Measurements from ENCODE around the gene MTMR3.

Gene MTMR3

GRCh38 chr22:29873943-29874342 is 9.0 kb upstream of the MTMR3 start:
- Histone ChIP-seq H3K36me3 (no peaks in the 10 kb centered on the region), H3K27me3 (no peaks in the 10 kb centered on the region), H3K9me3 (no peaks in the 10 kb centered on the region), H3K4me1 (no peaks in the 10 kb centered on the region), H3K4me3 (ENCODE audit: low read depth, low read length) (no peak overlapping the region)
- DNase-seq, result no peak
- TF ChIP-seq, protein P1, sequence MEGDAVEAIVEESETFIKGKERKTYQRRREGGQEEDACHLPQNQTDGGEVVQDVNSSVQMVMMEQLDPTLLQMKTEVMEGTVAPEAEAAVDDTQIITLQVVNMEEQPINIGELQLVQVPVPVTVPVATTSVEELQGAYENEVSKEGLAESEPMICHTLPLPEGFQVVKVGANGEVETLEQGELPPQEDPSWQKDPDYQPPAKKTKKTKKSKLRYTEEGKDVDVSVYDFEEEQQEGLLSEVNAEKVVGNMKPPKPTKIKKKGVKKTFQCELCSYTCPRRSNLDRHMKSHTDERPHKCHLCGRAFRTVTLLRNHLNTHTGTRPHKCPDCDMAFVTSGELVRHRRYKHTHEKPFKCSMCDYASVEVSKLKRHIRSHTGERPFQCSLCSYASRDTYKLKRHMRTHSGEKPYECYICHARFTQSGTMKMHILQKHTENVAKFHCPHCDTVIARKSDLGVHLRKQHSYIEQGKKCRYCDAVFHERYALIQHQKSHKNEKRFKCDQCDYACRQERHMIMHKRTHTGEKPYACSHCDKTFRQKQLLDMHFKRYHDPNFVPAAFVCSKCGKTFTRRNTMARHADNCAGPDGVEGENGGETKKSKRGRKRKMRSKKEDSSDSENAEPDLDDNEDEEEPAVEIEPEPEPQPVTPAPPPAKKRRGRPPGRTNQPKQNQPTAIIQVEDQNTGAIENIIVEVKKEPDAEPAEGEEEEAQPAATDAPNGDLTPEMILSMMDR (IDR thresholded peaks at IDR 0.05; ENCODE audit: low read depth, low read length), result no peak

GRCh38 chr22:29877620-29878019 is 5.4 kb upstream of the MTMR3 start:
- Histone ChIP-seq H3K27me3 (no peaks in the 10 kb centered on the region), H3K4me3 (ENCODE audit: low read depth, low read length) (no peak overlapping the region), H3K4me1 (no peaks in the 10 kb centered on the region), H3K9me3 (no peaks in the 10 kb centered on the region), H3K36me3 (no peaks in the 10 kb centered on the region)
- TF ChIP-seq, protein P1 (IDR thresholded peaks at IDR 0.05; ENCODE audit: low read depth, low read length), result no peak
- DNase-seq, result no peak

DNA sequence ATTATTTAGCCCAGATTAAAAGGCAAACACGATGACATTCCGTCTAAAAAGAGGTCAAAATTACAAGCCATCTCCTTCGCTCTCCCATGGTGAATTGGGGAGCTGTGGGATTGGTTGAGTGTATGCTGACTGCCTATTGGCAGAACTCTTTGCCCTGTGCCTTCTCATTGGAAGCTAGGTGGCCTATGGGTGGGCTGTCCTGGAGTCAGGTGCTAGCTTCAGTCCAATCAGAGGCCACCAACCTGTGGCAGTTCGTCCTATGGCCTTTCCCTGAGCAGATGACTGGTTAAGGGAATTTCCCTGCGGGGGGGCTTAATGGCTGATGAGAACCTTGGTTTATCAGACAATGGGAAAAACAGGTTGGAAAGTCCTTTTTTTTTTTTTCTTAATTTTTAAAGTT is 3.2 kb upstream of the MTMR3 start:
- TF ChIP-seq, protein P1 (IDR thresholded peaks at IDR 0.05; ENCODE audit: low read depth, low read length), result no peak
- DNase-seq, result peak; percentile 52
- H3K4me1 ChIP-seq, result no peaks in the 10 kb centered on the region

DNA sequence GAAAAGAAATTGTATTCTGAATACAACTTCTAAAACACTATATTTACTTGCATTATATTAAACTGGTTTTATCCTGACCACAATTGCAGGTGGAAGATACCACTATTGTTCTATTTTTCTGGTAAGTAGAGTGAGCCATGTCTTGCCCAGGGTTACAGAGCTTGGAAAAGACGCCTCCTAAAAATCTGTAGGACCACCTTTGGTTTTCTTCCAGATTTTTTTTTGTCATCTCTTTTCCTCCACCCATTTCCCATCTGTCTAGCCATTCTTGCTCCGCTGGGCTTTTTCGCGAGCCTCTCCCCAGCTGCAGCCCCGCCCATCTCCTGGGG is 294 bp upstream of the MTMR3 start:
- H3K27me3 ChIP-seq, result no peaks in the 10 kb centered on the region
- TF ChIP-seq, protein P1 (IDR thresholded peaks at IDR 0.05; ENCODE audit: low read depth, low read length), result no peak
- H3K36me3 ChIP-seq, result no peaks in the 10 kb centered on the region; the same call in 1 of the 2 replicates
- no peaks in the 10 kb centered on the region for H3K4me1 ChIP-seq
- H3K9me3 ChIP-seq, result no peaks in the 10 kb centered on the region
- no peak for DNase-seq
- H3K4me3 ChIP-seq (ENCODE audit: low read depth, low read length), result no peak overlapping the region; the same call in 1 of the 2 replicates

More for the DNA sequence above, 3.2 kb upstream of the MTMR3 start:
- no peaks in the 10 kb centered on the region for H3K27me3 ChIP-seq
- H3K9me3 ChIP-seq, result no peaks in the 10 kb centered on the region
- H3K36me3 ChIP-seq, result no peaks in the 10 kb centered on the region; the same call in 1 of the 2 replicates
- no peak overlapping the region for H3K4me3 ChIP-seq (ENCODE audit: low read depth, low read length)

GRCh38 chr22:29883775-29884097 is 762 bp downstream of the MTMR3 start:
- TF ChIP-seq, protein P1 (IDR thresholded peaks at IDR 0.05; ENCODE audit: low read depth, low read length), result no peak
- no peaks in the 10 kb centered on the region for H3K4me1 ChIP-seq
- H3K27me3 ChIP-seq, result no peaks in the 10 kb centered on the region
- peak overlapping the region; percentile 88 for H3K4me3 ChIP-seq (ENCODE audit: low read depth, low read length)
- no peaks in the 10 kb centered on the region; the same call in 1 of the 2 replicates for H3K36me3 ChIP-seq
- no peaks in the 10 kb centered on the region for H3K9me3 ChIP-seq
- no peak for DNase-seq

- Histone ChIP-seq H3K4me3 (ENCODE audit: low read depth, low read length) (no peak overlapping the region), H3K36me3 (no peaks in the 10 kb centered on the region; the same call in 1 of the 2 replicates), H3K4me1 (no peaks in the 10 kb centered on the region), H3K27me3 (no peaks in the 10 kb centered on the region), H3K9me3 (no peaks in the 10 kb centered on the region)
- TF ChIP-seq, protein P1 (IDR thresholded peaks at IDR 0.05; ENCODE audit: low read depth, low read length), result no peak
- DNase-seq, result no peak
These were observed 2.6 kb downstream of the MTMR3 start for GRCh38 chr22:29885610-29886009.
